K562 (cell line): ENCODE measurements around the gene NR1H2. TPM values are rescaled to one million over a fixed set of nuclear protein-coding genes. Genes with fewer than 3 reads are reported as not detected.

Experiments used
- ATAC-seq: fragments of 200-7000 bp; cut with Tn5 transposase; 3 replicates; pipeline ENCODE4 v1.9.1; 2020; ENCODE audit warnings: moderate library complexity
- BruUV-seq: library from RNA; stranded (reverse); fragments of 400-500 nt; replicated peaks from 2 replicates; lab custom pipeline; 2021; lab: Mats Ljungman, UMichigan
- CTCF ChIA-PET: fragments of 300-600 bp; formaldehyde crosslinking; extraction: SDS; loops from one replicate; lab custom pipeline; 2021; ENCODE audit warnings: low intra/inter-chr PET ratio; lab: Yijun Ruan, JAX
- POLR2A ChIA-PET: fragments of 300-600, 350-650 bp; sonication (Branson Sonifier 250); formaldehyde crosslinking; extraction: SDS; loops from one replicate; lab custom pipeline; 2021; ENCODE audit warnings: antibody characterized with exemption, inconsistent platforms; lab: Yijun Ruan, JAX
- DNase-seq, 4 experiments: peaks; one replicate each; pipeline versions ENCODE4 v3.0.0 to v3.0.0-alpha.2; 2011 to 2018; ENCODE audit warnings: low spot score in 3 of 4, mixed read lengths in 3 of 4; ENCODE audit errors: extremely low read depth in 1 of 4
- FAIRE-seq: peaks from 2 replicates; lab custom pipeline; 2011; peaks lifted over from hg19 to GRCh38; lab: Jason Lieb, UNC
- H2AFZ ChIP-seq: 2 replicates; pipeline ENCODE4 v1.6.0; 2011; ENCODE audit warnings: low read depth, low read length, control low read depth, inconsistent platforms
- H3K27ac ChIP-seq: fragments of 200-600 bp; 3 replicates; pipeline ENCODE4 v1.8.0; 2011; ENCODE audit warnings: low read depth, mild to moderate bottlenecking, control low read depth, inconsistent platforms, low read length, moderate library complexity, mixed read lengths; ENCODE audit errors: extremely low read depth
- H3K27me3 ChIP-seq, 2 experiments: fragments of 300-600 bp in 1 of 2; 2 replicates in 1 of 2; 3 replicates in 1 of 2; pipeline versions ENCODE4 v1.6.0 to v1.8.0; 2011; ENCODE audit warnings: inconsistent platforms in 2 of 2, low read length in 2 of 2, mild to moderate bottlenecking in 1 of 2, mixed read lengths in 1 of 2, moderate library complexity in 1 of 2; ENCODE audit not compliant: control insufficient read depth in 2 of 2, insufficient read depth in 2 of 2
- H3K36me3 ChIP-seq: fragments of 300-600 bp; 3 replicates; pipeline ENCODE4 v1.8.0; 2011; ENCODE audit warnings: mild to moderate bottlenecking, low read length, inconsistent platforms; ENCODE audit not compliant: control insufficient read depth, insufficient read depth
- H3K4me1 ChIP-seq, 2 experiments: fragments of 200-600 bp in 1 of 2; replicated peaks in 1 of 2; 2 replicates in 1 of 2; 3 replicates in 1 of 2; pipeline versions ENCODE4 v1.5.1 to v1.8.0; 2011; ENCODE audit warnings: inconsistent platforms in 2 of 2, low read length in 2 of 2, mild to moderate bottlenecking in 1 of 2, mixed read lengths in 1 of 2, moderate library complexity in 1 of 2; ENCODE audit not compliant: control insufficient read depth in 2 of 2, insufficient read depth in 2 of 2
- H3K4me2 ChIP-seq: 2 replicates; pipeline ENCODE4 v1.6.1; 2011; ENCODE audit warnings: low read length, control low read depth, inconsistent platforms, mixed read lengths; ENCODE audit not compliant: insufficient read depth
- H3K4me3 ChIP-seq: fragments of 200-600 bp; sonication (generic), shearing (Covaris generic); 2 replicates; pipeline ENCODE4 v1.5.1; 2016; ENCODE audit warnings: control low read depth, inconsistent platforms
- H3K79me2 ChIP-seq: fragments of 200-600 bp; 3 replicates; pipeline ENCODE4 v1.8.0; 2011; ENCODE audit warnings: low read length, inconsistent platforms; ENCODE audit not compliant: control insufficient read depth, insufficient read depth
- H3K9ac ChIP-seq, 2 experiments: 2 replicates each; pipeline versions ENCODE4 v1.6.0 to v1.6.1; 2011; ENCODE audit warnings: low read depth in 2 of 2, low read length in 2 of 2, control low read depth in 1 of 2, inconsistent platforms in 1 of 2, mild to moderate bottlenecking in 1 of 2, mixed read lengths in 1 of 2; ENCODE audit not compliant: insufficient read depth in 1 of 2
- H3K9me1 ChIP-seq: one replicate; pipeline ENCODE4 v1.6.0; 2011; ENCODE audit warnings: inconsistent platforms, mild to moderate bottlenecking, low read length, moderate library complexity; ENCODE audit not compliant: control insufficient read depth, insufficient read depth
- H3K9me3 ChIP-seq: replicated peaks from 2 replicates; pipeline ENCODE4 v1.5.1; 2011; ENCODE audit warnings: low read depth, low read length, inconsistent platforms; ENCODE audit not compliant: control insufficient read depth, insufficient read depth
- H4K20me1 ChIP-seq: replicated peaks from 2 replicates; pipeline ENCODE4 v1.6.1; 2011; ENCODE audit warnings: low read length, inconsistent platforms, mixed read lengths; ENCODE audit not compliant: control insufficient read depth, insufficient read depth
- CXXC5 ChIP-seq: fragments of 250-450 bp; sonication (Bioruptor Pico); IDR thresholded peaks from 2 replicates; pipeline ENCODE4 v1.8.0; 2022; ENCODE audit warnings: inconsistent platforms, mild to moderate bottlenecking, moderate library complexity
- POLR2G ChIP-seq: fragments of 200-400 bp; formaldehyde crosslinking; IDR thresholded peaks from 2 replicates; pipeline ENCODE4 v1.6.1; 2017; ENCODE audit warnings: low read depth, mild to moderate bottlenecking, antibody characterized with exemption, low read length, moderate library complexity
- ZNF263 ChIP-seq: sonication (generic); formaldehyde crosslinking; IDR thresholded peaks from 2 replicates; pipeline ENCODE4 v1.8.0; 2022; ENCODE audit warnings: mild to moderate bottlenecking, missing genetic modification reagents, borderline replicate concordance
- WGBS: fragments of 100-300 bp; shearing (Covaris generic); methylation state at CpG from one replicate; pipeline ENCODE4 v1.1.6; 2016; ENCODE audit warnings: low coverage, mixed read lengths; ENCODE audit not compliant: insufficient coverage; ENCODE audit errors: missing lambda C conversion rate; 5-methylcytosine and 5-hydroxymethylcytosine counted together
- in situ Hi-C: fragments of 300-500 bp; cut with MboI; formaldehyde crosslinking; loops from 4 replicates; pipeline ENCODE4 v1.15.0; 2018; ENCODE audit warnings: inconsistent platforms, mixed read lengths
- intact Hi-C: fragments of 100-400 bp; cut with micrococcal nuclease; formaldehyde crosslinking; loops from 2 replicates; pipeline ENCODE4 v1.14.2; 2022
- polyA plus RNA-seq, 8 experiments: library from polyadenylated mRNA; depleted of rRNA in 4 of 8; stranded (reverse) in 5 of 8; unstranded in 3 of 8; fragments of >200 nt; fragmentation: Nextera tagmentation in 2 of 8; fragmentation: Illumina TruSeq in 1 of 8; extraction: Ambion mirVana in 2 of 8; extraction: Trizol in 1 of 8; gene quantifications; 2 replicates each; pipeline versions ENCODE4 v1.2.1 to v1.2.3, GENCODE V29; 2011 to 2014; ENCODE audit warnings: inconsistent platforms in 1 of 8, missing spikeins in 1 of 8
- total RNA-seq, 7 experiments: library from RNA; depleted of rRNA in 6 of 7; stranded (reverse); fragments of >200 nt in 6 of 7; fragmentation: Illumina TruSeq in 2 of 7; extraction: Trizol in 2 of 7; gene quantifications; 2 replicates each; pipeline versions ENCODE4 v1.2.1 to v1.2.3, GENCODE V29; 2011 to 2021; ENCODE audit warnings: low replicate concordance in 1 of 7
- TF ChIP-seq, protein P1 (sequence below): fragments of 250-450 bp; sonication (Bioruptor Pico); IDR thresholded peaks from 2 replicates; pipeline ENCODE4 v1.4.0; 2020
- TF ChIP-seq, protein P2 (sequence below): IDR thresholded peaks from 2 replicates; pipeline ENCODE4 v1.6.1; 2012; ENCODE audit warnings: low read depth, low read length, improper control_type of control experiment, borderline replicate concordance
- TF ChIP-seq, protein P3 (sequence below), 3 experiments: IDR thresholded peaks in 2 of 3; conservative IDR thresholded peaks in 1 of 3; 2 replicates each; pipeline ENCODE4 v1.5.1; 2011 to 2012; ENCODE audit warnings: low read length in 3 of 3, mild to moderate bottlenecking in 3 of 3, control low read depth in 2 of 3, improper control_type of control experiment in 1 of 3, inconsistent platforms in 1 of 3, low read depth in 1 of 3, mixed read lengths in 1 of 3, moderate library complexity in 1 of 3; ENCODE audit not compliant: insufficient read depth in 2 of 3

NR1H2 gene
- total and polyA plus RNA-seq, 9 of the 15 experiments (the other 6 are each of a cell fraction or from before 2014, with no cell fraction given): 0.11 to 73.8 (median 24.0) TPM

DNA sequence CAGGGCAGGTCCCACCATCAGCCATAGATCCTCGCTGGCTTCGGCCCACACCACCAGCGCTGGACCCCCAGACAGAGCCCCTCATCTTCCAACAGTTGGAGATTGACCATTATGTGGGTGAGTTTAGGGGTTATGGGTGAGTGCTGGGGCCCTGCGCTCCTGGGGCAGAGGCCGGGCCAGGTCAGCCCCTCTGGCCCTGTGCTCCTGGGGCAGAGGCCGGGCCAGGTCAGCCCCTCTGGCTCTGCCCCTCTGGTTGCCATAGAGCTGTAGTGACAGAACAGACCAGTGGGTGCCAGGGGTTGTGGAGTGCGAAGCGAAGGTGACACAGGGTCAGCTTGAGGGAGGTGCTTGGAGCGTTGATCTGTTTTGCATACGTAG, 23.1 kb downstream of the NR1H2 start (continued):
- TF ChIP-seq, protein P1, sequence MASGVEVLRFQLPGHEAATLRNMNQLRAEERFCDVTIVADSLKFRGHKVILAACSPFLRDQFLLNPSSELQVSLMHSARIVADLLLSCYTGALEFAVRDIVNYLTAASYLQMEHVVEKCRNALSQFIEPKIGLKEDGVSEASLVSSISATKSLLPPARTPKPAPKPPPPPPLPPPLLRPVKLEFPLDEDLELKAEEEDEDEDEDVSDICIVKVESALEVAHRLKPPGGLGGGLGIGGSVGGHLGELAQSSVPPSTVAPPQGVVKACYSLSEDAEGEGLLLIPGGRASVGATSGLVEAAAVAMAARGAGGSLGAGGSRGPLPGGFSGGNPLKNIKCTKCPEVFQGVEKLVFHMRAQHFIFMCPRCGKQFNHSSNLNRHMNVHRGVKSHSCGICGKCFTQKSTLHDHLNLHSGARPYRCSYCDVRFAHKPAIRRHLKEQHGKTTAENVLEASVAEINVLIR (CRISPR knock-in tag): no peak
- TF ChIP-seq, protein P2, sequence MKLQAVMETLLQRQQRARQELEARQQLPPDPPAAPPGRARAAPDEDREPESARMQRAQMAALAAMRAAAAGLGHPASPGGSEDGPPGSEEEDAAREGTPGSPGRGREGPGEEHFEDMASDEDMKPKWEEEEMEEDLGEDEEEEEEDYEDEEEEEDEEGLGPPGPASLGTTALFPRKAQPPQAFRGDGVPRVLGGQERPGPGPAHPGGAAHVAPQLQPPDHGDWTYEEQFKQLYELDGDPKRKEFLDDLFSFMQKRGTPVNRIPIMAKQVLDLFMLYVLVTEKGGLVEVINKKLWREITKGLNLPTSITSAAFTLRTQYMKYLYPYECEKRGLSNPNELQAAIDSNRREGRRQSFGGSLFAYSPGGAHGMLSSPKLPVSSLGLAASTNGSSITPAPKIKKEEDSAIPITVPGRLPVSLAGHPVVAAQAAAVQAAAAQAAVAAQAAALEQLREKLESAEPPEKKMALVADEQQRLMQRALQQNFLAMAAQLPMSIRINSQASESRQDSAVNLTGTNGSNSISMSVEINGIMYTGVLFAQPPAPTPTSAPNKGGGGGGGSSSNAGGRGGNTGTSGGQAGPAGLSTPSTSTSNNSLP: no peak

DNA sequence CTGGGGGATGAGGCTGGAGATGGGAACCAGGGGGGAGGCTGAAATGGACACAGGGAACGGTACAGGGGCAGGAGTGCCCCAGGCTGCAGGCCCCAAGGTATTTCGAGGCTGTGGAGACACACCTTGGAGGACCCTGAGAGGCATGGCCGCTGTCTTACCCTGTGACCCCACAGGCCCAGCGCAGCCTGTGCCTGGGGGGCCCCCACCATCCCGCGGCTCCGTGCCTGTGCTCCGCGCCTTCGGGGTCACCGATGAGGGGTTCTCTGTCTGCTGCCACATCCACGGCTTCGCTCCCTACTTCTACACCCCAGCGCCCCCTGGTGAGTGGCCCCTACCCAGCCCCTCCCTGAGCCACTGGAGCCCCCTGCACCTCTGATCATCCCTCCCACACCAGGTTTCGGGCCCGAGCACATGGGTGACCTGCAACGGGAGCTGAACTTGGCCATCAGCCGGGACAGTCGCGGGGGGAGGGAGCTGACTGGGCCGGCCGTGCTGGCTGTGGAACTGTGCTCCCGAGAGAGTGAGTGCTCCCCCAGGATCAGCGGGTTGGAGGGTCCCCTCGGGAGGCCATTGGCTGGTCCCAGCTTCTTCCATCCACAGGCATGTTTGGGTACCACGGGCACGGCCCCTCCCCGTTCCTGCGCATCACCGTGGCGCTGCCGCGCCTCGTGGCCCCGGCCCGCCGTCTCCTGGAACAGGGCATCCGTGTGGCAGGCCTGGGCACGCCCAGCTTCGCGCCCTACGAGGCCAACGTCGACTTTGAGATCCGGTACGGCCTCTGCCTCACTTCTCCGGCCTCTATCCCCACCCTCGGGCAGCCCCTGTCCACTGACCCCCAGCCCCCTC, 25.6 kb downstream of the NR1H2 start:
- ChIA-PET POLR2A (no interaction called here), CTCF (no interaction called here)
- peaks cover 16% of the 10 kb centered on the region; the same call in 2 of the 3 replicates for H3K79me2 ChIP-seq
- peaks cover 0 to 24% of the 10 kb centered on the region in 2 experiments; a peak in 2 of 5 replicates for H3K4me1 ChIP-seq
- FAIRE-seq (no peak), DNase-seq (peak in 1 of 4 experiments; percentile 31), ATAC-seq (no peak)
- TF ChIP-seq, protein P3, sequence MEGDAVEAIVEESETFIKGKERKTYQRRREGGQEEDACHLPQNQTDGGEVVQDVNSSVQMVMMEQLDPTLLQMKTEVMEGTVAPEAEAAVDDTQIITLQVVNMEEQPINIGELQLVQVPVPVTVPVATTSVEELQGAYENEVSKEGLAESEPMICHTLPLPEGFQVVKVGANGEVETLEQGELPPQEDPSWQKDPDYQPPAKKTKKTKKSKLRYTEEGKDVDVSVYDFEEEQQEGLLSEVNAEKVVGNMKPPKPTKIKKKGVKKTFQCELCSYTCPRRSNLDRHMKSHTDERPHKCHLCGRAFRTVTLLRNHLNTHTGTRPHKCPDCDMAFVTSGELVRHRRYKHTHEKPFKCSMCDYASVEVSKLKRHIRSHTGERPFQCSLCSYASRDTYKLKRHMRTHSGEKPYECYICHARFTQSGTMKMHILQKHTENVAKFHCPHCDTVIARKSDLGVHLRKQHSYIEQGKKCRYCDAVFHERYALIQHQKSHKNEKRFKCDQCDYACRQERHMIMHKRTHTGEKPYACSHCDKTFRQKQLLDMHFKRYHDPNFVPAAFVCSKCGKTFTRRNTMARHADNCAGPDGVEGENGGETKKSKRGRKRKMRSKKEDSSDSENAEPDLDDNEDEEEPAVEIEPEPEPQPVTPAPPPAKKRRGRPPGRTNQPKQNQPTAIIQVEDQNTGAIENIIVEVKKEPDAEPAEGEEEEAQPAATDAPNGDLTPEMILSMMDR (IDR thresholded peaks at IDR 0.05 in 2 of 3, conservative IDR thresholded peaks at IDR 0.05 in 1 of 3; ENCODE audit: insufficient read depth in 2 of 3, low read depth in 1 of 3, low read length in 3 of 3): peak in 1 of 3 experiments; percentile 11; a peak in 1 of 6 replicates
- no peak for TF ChIP-seq CXXC5
- peak; percentile 64; the same call in 1 of the 2 replicates for TF ChIP-seq ZNF263 (CRISPR knock-in tag)
- TF ChIP-seq POLR2G: 0 out of 2 replicates have a peak, but pooled peaks have one; percentile 20
- H3K4me2 ChIP-seq: no peak overlapping the region
- H3K27ac ChIP-seq: no peak overlapping the region
- in situ Hi-C loops (no loop called here), intact Hi-C loops (no loop called here)
- H3K36me3 ChIP-seq: peaks cover 76% of the 10 kb centered on the region; the same call in 2 of the 3 replicates
- WGBS: 96% methylated on average over 28 of the region's 48 CpGs
- H4K20me1 ChIP-seq: 0 out of 2 replicates have a peak, but pooled peaks cover 4% of the 10 kb centered on the region
- H2AFZ ChIP-seq: no peak overlapping the region
- no peaks in the 10 kb centered on the region for H3K9me3 ChIP-seq
- no peak overlapping the region for H3K4me3 ChIP-seq
- no peaks in the 10 kb centered on the region for H3K9me1 ChIP-seq
- peak overlapping the region in 1 of 2 experiments; percentile 17; a peak in 1 of 4 replicates for H3K9ac ChIP-seq
- TSS peak; percentile 41 for BruUV-seq
- H3K27me3 ChIP-seq: no peaks in the 10 kb centered on the region
